Right ventricle myocardium inferior (tissue), 1 donor: Measurements from ENCODE around the gene NONO. TPM values are rescaled to one million over a fixed set of nuclear protein-coding genes. Genes with fewer than 3 reads are reported as not detected.
A peak's percentile ranks its signal among the peaks of the same experiment; 100 is the strongest.
"Not testable (repeated sequence)": the region's sequence is repeated elsewhere in the genome, so short reads cannot be mapped to it uniquely, and the experiment has no call there.

Experiments
- ATAC-seq: fragments of 200-7000 bp; cut with Tn5 transposase; one replicate; pipeline ENCODE4 v1.9.1; 2020; ENCODE audit warnings: mild to moderate bottlenecking, moderate library complexity
- DNase-seq: peaks from one replicate; pipeline ENCODE4 v3.0.0; 2021; ENCODE audit errors: missing footprints
- intact Hi-C: fragments of 100-400 bp; cut with DNase I; formaldehyde crosslinking; loops from one replicate; pipeline ENCODE4 v1.11.0; 2022
- long read RNA-seq: library from polyadenylated mRNA; unstranded; transcript quantifications from one replicate; pipeline ENCODE4 v2.0.0, GENCODE V29; 2021
- total RNA-seq: library from RNA; stranded (reverse); fragmentation: NEBNext Ultra II Directional; extraction: Animal tissue kit (Norgen Biotek cat#: 25700); gene quantifications from one replicate; pipeline ENCODE4 v1.2.1, GENCODE V29; 2021
- donor health status: DM: no; HTN: yes; CAD: no; lungs with severe emphysema.

Gene NONO, protein sequence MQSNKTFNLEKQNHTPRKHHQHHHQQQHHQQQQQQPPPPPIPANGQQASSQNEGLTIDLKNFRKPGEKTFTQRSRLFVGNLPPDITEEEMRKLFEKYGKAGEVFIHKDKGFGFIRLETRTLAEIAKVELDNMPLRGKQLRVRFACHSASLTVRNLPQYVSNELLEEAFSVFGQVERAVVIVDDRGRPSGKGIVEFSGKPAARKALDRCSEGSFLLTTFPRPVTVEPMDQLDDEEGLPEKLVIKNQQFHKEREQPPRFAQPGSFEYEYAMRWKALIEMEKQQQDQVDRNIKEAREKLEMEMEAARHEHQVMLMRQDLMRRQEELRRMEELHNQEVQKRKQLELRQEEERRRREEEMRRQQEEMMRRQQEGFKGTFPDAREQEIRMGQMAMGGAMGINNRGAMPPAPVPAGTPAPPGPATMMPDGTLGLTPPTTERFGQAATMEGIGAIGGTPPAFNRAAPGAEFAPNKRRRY
- total RNA-seq, result 120 TPM
- long read RNA-seq, transcript NONO-201 (12 exons, 2,713 nt), result major isoform, 67 of 81 reads
- long read RNA-seq, partial matches to known transcripts, result 4 of 81 reads
- long read RNA-seq, other reads (novel, unspliced or antisense), result 5 of 81 reads

- intact Hi-C loops, result loop anchor here (1.0 to 10.0 kb wide), 3 partner anchors 29 to 101 kb away; partner anchors contain the start of genes TAF1 and ZMYM3
- DNase-seq (peak; percentile 87), ATAC-seq (peak; percentile 95)
Measured at GRCh38 chrX:71283403-71284143, at the start of gene NONO. Gene NONO, plus strand, starts transcription at chrX:71283635. Its CDS starts 7,003 bp downstream, at chrX:71290638.

DNA sequence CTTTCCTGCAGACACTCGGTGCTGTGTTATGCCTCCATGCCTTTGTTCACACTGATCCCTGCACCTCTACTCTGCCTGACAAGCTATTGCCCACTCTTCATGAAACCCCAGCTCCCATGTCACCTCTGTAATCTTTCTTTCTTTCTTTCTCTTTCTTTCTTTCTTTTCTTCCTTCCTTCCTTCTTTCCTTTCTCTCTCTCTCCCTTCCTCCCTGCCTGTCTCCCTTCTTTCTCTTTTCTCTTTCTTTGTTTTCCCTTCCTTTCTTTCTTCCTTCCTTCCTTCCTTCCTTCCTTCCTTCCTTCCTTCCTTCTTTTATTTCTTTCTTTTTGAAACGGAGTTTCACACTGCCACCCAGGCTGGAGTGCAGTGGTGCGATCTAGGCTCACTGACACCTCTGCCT, 48.0 kb upstream of the NONO start:
- ATAC-seq (no peak), DNase-seq (no peak)
- intact Hi-C loops, result no loop called here

- intact Hi-C loops, result no loop called here
- DNase-seq, result no peak
- no peak for ATAC-seq
Measured at GRCh38 chrX:71236836-71237235, 46.6 kb upstream of the NONO start.

DNA sequence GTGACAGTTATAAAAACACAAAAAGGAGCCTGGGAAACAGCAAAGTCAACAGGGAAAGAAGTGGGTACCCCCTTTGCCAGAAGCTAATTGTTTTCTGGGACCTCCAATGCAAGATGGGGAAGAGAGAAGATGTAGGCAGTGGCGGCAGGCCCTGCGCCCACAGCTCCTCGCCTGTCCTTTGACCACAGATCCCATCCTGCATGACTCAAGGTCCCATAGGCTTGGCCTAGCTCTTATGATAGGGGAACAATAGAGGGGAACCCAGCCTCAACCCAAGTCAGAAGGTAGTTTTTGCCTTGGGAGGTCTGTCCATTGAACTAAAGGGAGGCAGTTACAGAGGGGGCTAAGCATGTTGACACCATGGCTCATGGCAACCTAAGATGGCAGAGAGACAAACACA, 43.7 kb upstream of the NONO start:
- ATAC-seq (no peak), DNase-seq (no peak)
- intact Hi-C loops, result no loop called here

GRCh38 chrX:71241301-71241700, 42.1 kb upstream of the NONO start:
- no peak for DNase-seq
- intact Hi-C loops, result no loop called here
- ATAC-seq, result no peak

GRCh38 chrX:71244359-71245128, 38.9 kb upstream of the NONO start:
- no peak for ATAC-seq
- intact Hi-C loops, result no loop called here

GRCh38 chrX:71245159-71245558, 38.3 kb upstream of the NONO start:
- ATAC-seq (no peak), DNase-seq (no peak)
- intact Hi-C loops, result no loop called here

More at GRCh38 chrX:71244359-71245128, 38.9 kb upstream of the NONO start:
- no peak for DNase-seq

DNA sequence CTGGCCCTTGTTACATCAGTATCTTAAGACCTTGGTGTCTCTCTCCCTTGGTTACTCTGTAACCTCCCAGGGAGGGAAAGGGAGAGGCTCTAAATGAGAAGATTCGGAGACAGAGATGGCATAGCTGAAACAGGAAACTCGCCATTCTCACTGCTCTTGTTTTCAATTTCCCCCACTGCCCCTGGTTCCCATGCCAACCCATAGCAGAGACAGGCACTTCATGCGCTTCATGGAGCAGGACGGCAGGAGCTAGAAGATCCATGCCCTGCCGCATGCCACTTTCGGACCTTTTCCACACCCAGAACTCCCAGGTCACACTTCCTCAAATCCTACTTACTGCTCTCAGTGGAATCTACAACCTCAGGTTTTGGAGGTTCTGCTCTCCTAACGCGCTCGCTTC, 32.6 kb upstream of the NONO start:
- intact Hi-C loops, result loop anchor here (5.0 kb wide), 1 partner anchor 69 kb away; no protein-coding TSS in a partner anchor
- DNase-seq (no peak), ATAC-seq (no peak)

DNA sequence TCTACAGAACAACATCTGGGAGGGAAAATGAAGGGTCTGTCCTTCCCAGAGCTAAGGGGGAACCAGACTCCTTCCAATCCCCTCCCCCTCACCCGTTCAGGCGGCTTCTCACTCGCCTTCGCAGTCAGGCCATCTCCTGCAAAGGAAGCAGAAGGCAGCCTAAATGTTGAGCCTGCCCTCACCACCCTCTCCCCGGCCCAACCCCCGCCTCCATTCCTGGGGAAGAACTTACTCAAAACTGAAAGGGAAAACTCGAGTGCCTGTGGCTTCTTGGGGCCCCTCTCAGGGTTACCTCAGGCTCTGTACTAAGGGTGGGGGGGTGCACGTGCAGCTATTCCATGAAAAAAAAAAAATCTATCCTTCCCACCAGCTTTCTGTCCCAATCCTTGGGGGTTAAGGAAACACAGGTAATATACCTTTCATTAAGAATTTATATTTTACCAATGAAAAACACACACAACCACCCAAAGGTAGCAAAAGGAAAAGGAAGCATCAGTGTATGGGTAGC, 31.9 kb upstream of the NONO start:
- DNase-seq (no peak), ATAC-seq (no peak)
- intact Hi-C loops, result loop anchor here (5.0 kb wide), 1 partner anchor 69 kb away; no protein-coding TSS in a partner anchor

GRCh38 chrX:71252221-71252620, 31.2 kb upstream of the NONO start:
- DNase-seq, result no peak
- intact Hi-C loops, result loop anchor here (5.0 kb wide), 1 partner anchor 70 kb away; no protein-coding TSS in a partner anchor
- ATAC-seq, result no peak

DNA sequence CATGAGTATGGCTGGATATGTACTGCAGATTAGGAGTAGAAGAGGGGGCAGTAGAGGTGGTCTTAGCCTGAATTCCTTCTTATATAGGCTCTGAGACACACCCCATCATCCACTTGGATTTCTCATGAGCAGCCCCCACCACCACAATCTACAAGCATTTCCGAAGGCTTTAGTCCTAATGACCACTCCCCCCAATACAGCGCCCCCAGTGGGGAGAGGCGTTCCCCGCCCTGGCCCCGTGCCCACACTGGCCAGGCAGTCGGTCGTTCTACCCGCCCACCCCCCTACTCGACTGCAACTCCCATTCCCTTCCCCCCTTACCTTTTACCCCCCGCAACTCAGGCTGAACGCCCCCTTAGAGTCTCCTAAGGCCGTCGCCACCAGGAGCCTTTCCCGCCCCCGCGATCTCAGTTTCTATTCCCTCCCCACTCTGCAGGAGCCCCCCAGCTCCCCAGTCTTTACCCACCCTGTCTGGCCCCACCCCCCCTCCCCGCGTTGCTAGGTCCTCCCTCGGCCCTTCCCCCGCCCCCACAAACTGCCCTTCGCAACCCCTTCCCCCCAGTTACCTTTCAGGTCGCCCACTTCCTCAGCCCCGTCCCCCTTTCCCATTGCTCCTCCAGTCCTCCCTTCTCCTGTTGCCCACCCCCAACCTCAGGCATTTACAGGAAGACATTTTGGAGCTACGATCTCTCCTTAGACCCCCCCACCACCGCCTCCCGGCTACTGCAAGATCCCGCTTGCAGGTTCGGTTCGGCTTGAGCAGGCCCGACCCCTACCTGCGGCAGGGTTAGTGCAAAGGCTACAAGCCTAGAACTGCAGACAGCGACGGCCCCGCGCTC, 30.0 kb upstream of the NONO start:
- intact Hi-C loops, result loop anchor here (1.0 to 5.0 kb wide), 3 partner anchors 30 to 113 kb away; partner anchors contain the start of genes NONO and TAF1
- DNase-seq (peak; percentile 70), ATAC-seq (no peak)

- intact Hi-C loops, result loop anchor here (1.0 to 5.0 kb wide), 3 partner anchors 29 to 112 kb away; partner anchors contain the start of genes NONO and TAF1
- peak; percentile 92 for DNase-seq
- ATAC-seq, result peak; percentile 97
Measured at GRCh38 chrX:71254092-71254963, 29.1 kb upstream of the NONO start, which contains the start of gene ZMYM3. Gene ZMYM3, minus strand, starts transcription at chrX:71254140. Its CDS starts 885 bp downstream, at chrX:71253255.

- no peak for ATAC-seq
- DNase-seq, result no peak
- intact Hi-C loops, result no loop called here
Measured at GRCh38 chrX:71256051-71256450, 27.4 kb upstream of the NONO start.

- no peak for DNase-seq
- intact Hi-C loops, result no loop called here
- no peak for ATAC-seq
Measured at GRCh38 chrX:71256856-71257255, 26.6 kb upstream of the NONO start.

- ATAC-seq, result not testable (repeated sequence)
Measured at GRCh38 chrX:71268624-71269023, 14.8 kb upstream of the NONO start.

DNA sequence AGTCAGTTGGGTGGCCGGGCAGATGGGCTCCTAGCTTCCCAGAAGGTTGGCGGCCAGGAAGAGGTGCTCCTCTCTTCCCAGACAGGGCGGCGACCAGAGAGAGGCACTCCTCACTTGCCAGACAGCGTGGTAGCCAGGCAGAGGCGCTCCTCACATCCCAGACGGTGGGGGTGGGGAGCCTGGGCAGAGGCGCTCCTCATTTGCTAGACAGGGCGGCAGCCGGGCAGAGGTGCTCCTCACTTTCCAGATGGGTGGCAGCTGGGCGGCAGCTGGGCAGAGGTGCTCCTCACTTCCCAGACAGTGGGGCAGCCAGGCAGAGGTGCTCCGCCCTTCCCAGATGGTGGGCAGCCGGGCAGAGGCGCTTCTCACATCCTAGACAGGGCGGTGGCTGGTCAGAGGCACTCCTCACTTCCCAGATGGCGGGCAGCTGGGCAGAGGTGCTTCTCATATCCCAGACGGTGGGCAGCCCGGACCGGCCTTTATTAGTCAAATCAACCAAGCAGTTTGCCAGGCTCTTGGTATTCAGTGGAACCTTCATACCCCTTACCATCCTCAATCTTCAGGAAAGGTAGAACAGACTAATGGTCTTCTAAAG, 13.5 kb upstream of the NONO start:
- intact Hi-C loops, result no loop called here
- DNase-seq (no peak), ATAC-seq (no peak)

More at GRCh38 chrX:71268624-71269023, 14.8 kb upstream of the NONO start:
- DNase-seq, intact Hi-C loops: not testable (repeated sequence)
